ENCODE measurements around the gene CCDC69. TPM values are rescaled to one million over a fixed set of nuclear protein-coding genes. Genes with fewer than 3 reads are reported as not detected.

Gene CCDC69
- total and polyA plus RNA-seq, 2 of the 8 experiments (the other 6 are each of a cell fraction or from before 2014, with no cell fraction given), result 8.4 to 10.8 TPM

- H4K8ac ChIP-seq (ENCODE audit: extremely low read depth, insufficient read depth, low read length), result no peak overlapping the region
- TF ChIP-seq SP2 (IDR thresholded peaks at IDR 0.05; ENCODE audit: low read length) (no peak), RXRA (IDR thresholded peaks at IDR 0.05; ENCODE audit: insufficient read depth, low read depth, low read length) (no peak), HDAC6 (IDR thresholded peaks at IDR 0.05; ENCODE audit: low read depth, low read length) (no peak), JUND (IDR thresholded peaks at IDR 0.05; ENCODE audit: low read length) (no peak), KDM4A (IDR thresholded peaks at IDR 0.05; ENCODE audit: low read depth, low read length, severe bottlenecking) (no peak), EP300 (IDR thresholded peaks at IDR 0.05; ENCODE audit: borderline replicate concordance in 1 of 2, low read depth in 2 of 2, low read length in 2 of 2) (no peak), YY1 (IDR thresholded peaks at IDR 0.05; ENCODE audit: low read depth, low read length) (no peak), EZH2 (IDR thresholded peaks at IDR 0.05; ENCODE audit: low read depth, low read length, severe bottlenecking) (no peak)
- FAIRE-seq, result no peak
- H3K4me1 ChIP-seq (replicated peaks in 1 of 4; ENCODE audit: control insufficient read depth in 3 of 4, insufficient read depth in 4 of 4, low read length in 3 of 4), result peaks cover 4 to 10% (median 7%) of the 10 kb centered on the region in 4 experiments
- no peak overlapping the region for H2BK5ac ChIP-seq (ENCODE audit: low read depth, low read length)
- no peaks in the 10 kb centered on the region; a peak in 1 of 8 replicates for H3K36me3 ChIP-seq (ENCODE audit: control insufficient read depth in 2 of 4, insufficient read depth in 4 of 4, low read length in 3 of 4)
- no peak overlapping the region for H3K4me2 ChIP-seq (ENCODE audit: insufficient read depth in 1 of 2, low read depth in 2 of 2, low read length in 2 of 2)
- no peak overlapping the region for H3K4ac ChIP-seq (replicated peaks; ENCODE audit: insufficient read length, low read depth, low read length)
- H4K20me1 ChIP-seq (replicated peaks in 1 of 2; ENCODE audit: control insufficient read depth in 1 of 2, insufficient read depth in 2 of 2, low read length in 2 of 2), result no peaks in the 10 kb centered on the region
- H3K79me1 ChIP-seq (ENCODE audit: low read depth, low read length), result no peaks in the 10 kb centered on the region
- no peak overlapping the region for H3K14ac ChIP-seq (ENCODE audit: insufficient read length)
- H3K56ac ChIP-seq (replicated peaks; ENCODE audit: insufficient read length, low read depth, low read length), result no peak overlapping the region
- H3K9me3 ChIP-seq (ENCODE audit: insufficient read depth in 2 of 2, low read depth in 1 of 2, low read length in 1 of 2), result no peaks in the 10 kb centered on the region
- ChIA-PET CTCF (ENCODE audit: partially characterized antibody) (no interaction called here), POLR2A (ENCODE audit: partially characterized antibody) (no interaction called here)
- H3K9ac ChIP-seq (replicated peaks in 1 of 4; ENCODE audit: extremely low read depth in 1 of 4, low read depth in 3 of 4, low read length in 3 of 4), result no peak overlapping the region
- H3K23me2 ChIP-seq (ENCODE audit: low read depth, low read length), result no peaks in the 10 kb centered on the region
- no peak overlapping the region for H3K18ac ChIP-seq (ENCODE audit: extremely low read depth, low read length)
- no peak overlapping the region for H4K5ac ChIP-seq (ENCODE audit: insufficient read length, low read depth, low read length)
- no peak overlapping the region for H2BK20ac ChIP-seq (ENCODE audit: low read length)
- H4K91ac ChIP-seq (replicated peaks; ENCODE audit: insufficient read length, low read length), result no peak overlapping the region
- no peak for DNase-seq (ENCODE audit: low read depth in 1 of 2, low spot score in 2 of 2)
- H3K4me3 ChIP-seq (ENCODE audit: extremely low read depth in 1 of 4, insufficient read depth in 2 of 4, low read depth in 3 of 4, low read length in 4 of 4), result no peak overlapping the region
- no peaks in the 10 kb centered on the region for H3K27me3 ChIP-seq (replicated peaks in 1 of 4; ENCODE audit: control insufficient read depth in 3 of 4, extremely low read depth in 1 of 4, insufficient read depth in 3 of 4, low read length in 3 of 4)
- H2AK5ac ChIP-seq (ENCODE audit: low read depth, low read length), result no peak overlapping the region
- H3K23ac ChIP-seq (ENCODE audit: insufficient read length), result no peak overlapping the region
- H3K79me2 ChIP-seq (ENCODE audit: control insufficient read depth in 1 of 2, insufficient read depth in 2 of 2, low read length in 2 of 2), result no peaks in the 10 kb centered on the region
- no peak overlapping the region for H2BK15ac ChIP-seq (ENCODE audit: low read length)
- H3K27ac ChIP-seq (ENCODE audit: low read depth, low read length), result no peak overlapping the region
- no peak overlapping the region for H2BK120ac ChIP-seq (replicated peaks; ENCODE audit: low read depth, low read length)
- no peak overlapping the region for H2BK12ac ChIP-seq (ENCODE audit: low read depth, low read length)
- H2AFZ ChIP-seq (ENCODE audit: low read length), result no peak overlapping the region
- 88% methylated on average over 4 of the region's 4 CpGs; no CpG with 5 or more reads in 1 of the 2 experiments for WGBS, 2 experiments (ENCODE audit: extremely low coverage in 1 of 2, insufficient coverage in 1 of 2, insufficient read length in 1 of 2, insufficient replicate concordance in 2 of 2, low coverage in 1 of 2, low lambda C conversion rate in 2 of 2, missing lambda C conversion rate in 1 of 2)
Observed at GRCh38 chr5:151245680-151246219, 21.9 kb upstream of the CCDC69 start.
